HepG2 (cell line): ENCODE results near the gene TM9SF2. TPM values are rescaled to one million over a fixed set of nuclear protein-coding genes. Genes with fewer than 3 reads are reported as not detected.

Experiments used
- BRF2 ChIP-seq: sonication (generic); formaldehyde crosslinking; IDR thresholded peaks from 2 replicates; pipeline ENCODE4 v1.8.1; 2022; ENCODE audit warnings: mild to moderate bottlenecking, missing genetic modification reagents
- CREB1 ChIP-seq, 2 experiments: fragments of 450-650 bp in 1 of 2; IDR thresholded peaks; 2 replicates each; pipeline ENCODE4 v1.6.1; 2016 to 2017; ENCODE audit warnings: control low read depth in 1 of 2, mild to moderate bottlenecking in 1 of 2, missing compliant biosample characterization in 1 of 2, missing genetic modification characterization in 1 of 2
- GRHL1 ChIP-seq: sonication (generic); formaldehyde crosslinking; conservative IDR thresholded peaks from 2 replicates; pipeline ENCODE4 v1.8.0; 2022; ENCODE audit warnings: missing genetic modification reagents
- HMGXB3 ChIP-seq: sonication (generic); formaldehyde crosslinking; IDR thresholded peaks from 2 replicates; pipeline ENCODE4 v1.4.0; 2020; ENCODE audit warnings: missing genetic modification reagents, borderline replicate concordance
- KAT8 ChIP-seq: IDR thresholded peaks from 2 replicates; pipeline ENCODE4 v1.6.1; 2016; ENCODE audit warnings: missing genetic modification reagents, missing compliant biosample characterization
- KDM6A ChIP-seq: IDR thresholded peaks from 2 replicates; pipeline ENCODE4 v1.6.1; 2016; ENCODE audit warnings: low read depth
- KLF11 ChIP-seq: IDR thresholded peaks from 2 replicates; pipeline ENCODE4 v1.6.1; 2016; ENCODE audit warnings: missing compliant biosample characterization
- POGK ChIP-seq: sonication (generic); formaldehyde crosslinking; conservative IDR thresholded peaks from 2 replicates; pipeline ENCODE4 v1.8.0; 2022; ENCODE audit warnings: mild to moderate bottlenecking, moderate library complexity, missing genetic modification reagents
- SMARCE1 ChIP-seq: fragments of 450-650 bp; IDR thresholded peaks from 2 replicates; pipeline ENCODE4 v1.6.1; 2017; ENCODE audit warnings: borderline replicate concordance
- SP2 ChIP-seq: sonication (generic); formaldehyde crosslinking; IDR thresholded peaks from 2 replicates; pipeline ENCODE4 v1.5.1; 2020; ENCODE audit warnings: mild to moderate bottlenecking, missing genetic modification reagents
- ZFP90 ChIP-seq: sonication (generic); formaldehyde crosslinking; IDR thresholded peaks from 2 replicates; pipeline ENCODE4 v1.8.0; 2022; ENCODE audit warnings: missing genetic modification reagents, mild to moderate bottlenecking, inconsistent platforms, borderline replicate concordance
- ZNF260 ChIP-seq: sonication (generic); formaldehyde crosslinking; IDR thresholded peaks from 2 replicates; pipeline ENCODE4 v1.4.0; 2020; ENCODE audit warnings: missing genetic modification reagents, low read depth, mild to moderate bottlenecking, borderline replicate concordance
- ZNF772 ChIP-seq: sonication (generic); formaldehyde crosslinking; IDR thresholded peaks from 2 replicates; pipeline ENCODE4 v1.5.0; 2020; ENCODE audit warnings: mild to moderate bottlenecking, missing genetic modification reagents
- ZNF782 ChIP-seq: sonication (generic); formaldehyde crosslinking; IDR thresholded peaks from 2 replicates; pipeline ENCODE4 v1.4.0; 2020; ENCODE audit warnings: missing genetic modification reagents, mild to moderate bottlenecking, borderline replicate concordance
- polyA plus RNA-seq, 8 experiments: library from polyadenylated mRNA; depleted of rRNA in 3 of 8; stranded (reverse) in 7 of 8; unstranded in 1 of 8; fragments of >200 nt; fragmentation: Illumina TruSeq in 4 of 8; extraction: Trizol in 4 of 8; gene quantifications; 2 replicates each; pipeline versions ENCODE4 v1.2.1 to v1.2.3, GENCODE V29; 2011 to 2016; ENCODE audit warnings: low read depth in 4 of 8, missing spikeins in 1 of 8, mixed read lengths in 1 of 8; ENCODE audit not compliant: insufficient read depth in 1 of 8
- total RNA-seq, 5 experiments: library from RNA; depleted of rRNA; stranded (reverse); fragments of >200 nt; fragmentation: Illumina TruSeq; extraction: Trizol; gene quantifications; 2 replicates each; pipeline ENCODE4 v1.2.3, GENCODE V29; 2016; ENCODE audit warnings: low read depth in 1 of 5

The TM9SF2 gene
- total and polyA plus RNA-seq, 2 of the 13 experiments (the other 11 are each of a cell fraction or from before 2014, with no cell fraction given) = 94.1 to 123 TPM

GRCh38 chr13:99606324-99607066 lies 105.2 kb downstream of the TM9SF2 start, which contains the start of gene CLYBL (continued):
- TF ChIP-seq HMGXB3 (CRISPR knock-in tag) (peak; percentile 19; the same call in 1 of the 2 replicates), SP2 (CRISPR knock-in tag) (no peak; the same call in 1 of the 2 replicates), ZNF782 (no peak), SMARCE1 (no peak), KAT8 (CRISPR knock-in tag) (no peak; the same call in 1 of the 2 replicates), CREB1 (IDR thresholded peaks at IDR 0.05) (0 out of 2 replicates have a peak, but pooled peaks have one; percentile 14), CREB1 (CRISPR knock-in tag; IDR thresholded peaks at IDR 0.05) (no peak), ZNF772 (CRISPR knock-in tag) (no peak; the same call in 1 of the 2 replicates), KDM6A (peak; percentile 77; the same call in 1 of the 2 replicates), POGK (CRISPR knock-in tag) (peak; percentile 85; the same call in 1 of the 2 replicates), ZNF260 (CRISPR knock-in tag) (no peak), KLF11 (CRISPR knock-in tag) (no peak), GRHL1 (CRISPR knock-in tag) (no peak), BRF2 (CRISPR knock-in tag) (peak; percentile 25; the same call in 1 of the 2 replicates), ZFP90 (CRISPR knock-in tag) (no peak)
